NCI-H1092 (cell line): ENCODE results near the gene SOCS6.
A peak's percentile ranks its signal among the peaks of the same experiment; 100 is the strongest.
"Not testable (repeated sequence)": the region's sequence is repeated elsewhere in the genome, so short reads cannot be mapped to it uniquely, and the experiment has no call there.

ENCODE experiments used
- DNase-seq: peaks from one replicate; lab custom pipeline; 2025; lab: John Stamatoyannopoulos, UW

SOCS6 gene, protein sequence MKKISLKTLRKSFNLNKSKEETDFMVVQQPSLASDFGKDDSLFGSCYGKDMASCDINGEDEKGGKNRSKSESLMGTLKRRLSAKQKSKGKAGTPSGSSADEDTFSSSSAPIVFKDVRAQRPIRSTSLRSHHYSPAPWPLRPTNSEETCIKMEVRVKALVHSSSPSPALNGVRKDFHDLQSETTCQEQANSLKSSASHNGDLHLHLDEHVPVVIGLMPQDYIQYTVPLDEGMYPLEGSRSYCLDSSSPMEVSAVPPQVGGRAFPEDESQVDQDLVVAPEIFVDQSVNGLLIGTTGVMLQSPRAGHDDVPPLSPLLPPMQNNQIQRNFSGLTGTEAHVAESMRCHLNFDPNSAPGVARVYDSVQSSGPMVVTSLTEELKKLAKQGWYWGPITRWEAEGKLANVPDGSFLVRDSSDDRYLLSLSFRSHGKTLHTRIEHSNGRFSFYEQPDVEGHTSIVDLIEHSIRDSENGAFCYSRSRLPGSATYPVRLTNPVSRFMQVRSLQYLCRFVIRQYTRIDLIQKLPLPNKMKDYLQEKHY

DNA sequence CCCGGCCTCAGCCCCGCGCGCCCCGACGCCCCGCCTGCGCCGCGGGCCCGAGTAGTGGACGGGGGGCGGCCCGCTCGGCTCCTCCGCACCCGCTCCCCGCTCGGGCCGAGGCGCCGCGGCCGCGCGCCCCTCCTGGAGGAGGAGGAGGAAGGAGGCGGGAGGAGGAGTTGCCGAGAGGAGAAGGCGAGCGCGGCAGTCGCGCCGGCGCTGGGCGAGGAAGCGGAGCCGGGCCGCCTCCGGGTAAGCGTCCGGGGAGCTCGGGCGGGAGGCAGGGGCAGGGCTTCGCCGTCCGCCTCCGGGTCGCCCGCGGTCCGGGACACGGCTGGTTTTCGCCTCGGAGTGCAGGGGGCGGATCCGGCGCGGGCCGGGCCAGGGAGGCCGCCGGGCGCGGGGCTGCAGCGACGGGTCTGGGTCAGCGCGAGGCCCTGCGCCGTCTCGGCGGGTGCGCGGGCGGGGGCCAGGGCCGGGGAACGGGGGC is at the start of gene SOCS6:
Gene SOCS6, plus strand, starts transcription at position 195 of the 478 bp plus-strand sequence. CDS start 35,624 bp downstream, outside the sequence.
- peak; percentile 27 for DNase-seq

DNA sequence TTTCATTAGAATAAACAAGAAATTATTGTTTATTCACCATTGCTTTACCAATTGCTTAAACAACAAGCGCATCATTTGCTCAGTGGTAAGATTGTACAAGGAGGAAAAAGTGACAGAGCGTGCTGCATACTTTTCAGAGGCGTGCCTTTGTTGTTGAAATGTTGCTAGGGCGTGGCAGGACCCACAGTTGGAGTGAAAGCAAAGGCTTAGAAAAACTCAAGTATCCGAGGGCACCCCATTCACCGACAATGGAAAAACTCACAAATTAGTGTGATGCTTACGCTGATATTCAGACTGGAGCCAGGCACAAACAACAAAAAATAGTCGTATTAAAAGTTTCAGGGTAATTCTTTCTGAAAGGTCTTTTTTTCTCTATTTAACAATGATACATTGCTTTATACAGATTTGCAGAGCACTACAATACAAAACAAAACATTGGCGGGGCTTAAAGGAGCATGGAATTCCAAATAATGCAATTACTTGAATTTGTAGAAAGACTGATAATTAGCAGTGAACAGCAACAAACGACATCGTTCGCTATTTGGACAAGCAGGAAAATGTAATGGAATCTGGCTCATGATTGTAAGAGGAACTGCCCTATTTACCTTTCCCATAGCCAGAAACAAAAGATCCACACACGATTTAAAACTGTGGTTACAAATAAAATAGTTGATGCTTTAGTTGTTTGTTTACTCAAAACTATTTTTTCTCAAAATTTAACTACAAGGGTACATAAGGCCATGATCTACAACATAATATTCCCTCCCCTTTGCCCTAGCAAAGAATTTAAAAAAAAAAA is 45.5 kb upstream of the SOCS6 start:
- no peak for DNase-seq

- DNase-seq = no peak
Measured at GRCh38 chr18:70246061-70246466, 42.8 kb upstream of the SOCS6 start.

DNA sequence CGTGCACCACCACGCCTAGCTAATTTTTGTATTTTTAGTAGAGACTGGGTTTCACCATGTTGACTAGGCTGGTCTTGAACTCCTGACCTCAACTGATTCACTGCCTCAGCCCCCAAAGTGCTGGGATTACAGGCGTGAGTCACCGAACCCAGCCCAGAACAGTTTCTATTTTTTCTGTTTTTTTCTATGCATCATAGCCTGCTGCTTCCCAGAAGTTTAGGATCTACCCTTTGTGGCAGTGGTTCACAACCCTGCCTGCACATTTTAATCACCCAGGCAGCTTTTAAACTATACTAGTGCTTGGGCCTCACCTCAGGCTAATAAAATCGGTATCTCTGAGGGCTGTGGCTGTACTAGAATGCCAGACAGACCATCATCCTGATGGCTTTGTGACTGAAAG is 39.7 kb upstream of the SOCS6 start:
- DNase-seq = no peak

GRCh38 chr18:70249861-70250260 is 39.0 kb upstream of the SOCS6 start:
- DNase-seq = not testable (repeated sequence)

DNA sequence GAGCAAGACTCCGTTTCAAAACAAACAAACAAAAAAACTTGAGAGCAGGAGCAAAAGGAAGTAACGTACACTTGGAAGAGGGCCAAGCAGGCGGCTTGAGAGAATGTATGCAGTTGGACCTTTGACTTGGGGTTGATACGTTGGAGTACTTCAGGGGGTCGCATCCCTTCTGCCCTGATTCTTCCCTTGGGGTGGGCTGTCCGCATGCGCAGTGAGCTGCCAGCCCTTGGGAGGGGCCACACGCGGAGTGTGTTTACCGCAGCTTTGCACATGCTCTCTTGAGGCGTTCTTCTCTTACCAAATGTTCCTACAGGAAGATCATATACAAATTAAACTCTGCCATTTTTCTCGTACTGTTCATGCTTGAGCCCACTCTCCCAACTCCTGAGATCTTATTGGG is 38.1 kb upstream of the SOCS6 start:
- DNase-seq = no peak

DNA sequence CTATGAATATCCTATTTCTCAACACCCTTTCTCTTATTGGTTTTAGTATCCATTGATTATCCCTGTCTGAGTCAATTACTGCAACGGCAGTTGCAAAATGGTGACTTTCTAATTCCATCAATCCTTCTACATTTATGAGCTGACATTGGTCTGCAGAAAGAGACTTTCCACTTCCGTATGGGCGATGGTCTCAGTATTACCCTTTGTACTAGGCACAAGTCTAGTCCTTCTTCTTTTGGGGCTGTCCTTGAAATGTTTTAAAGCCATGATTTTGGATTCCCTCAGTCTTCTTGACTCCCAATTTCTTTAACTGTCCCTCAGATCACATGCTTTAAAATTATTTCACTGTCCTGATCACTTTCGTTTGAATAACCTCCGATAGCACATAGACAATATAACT is 32.7 kb upstream of the SOCS6 start:
- DNase-seq = no peak

GRCh38 chr18:70256994-70257393 is 31.9 kb upstream of the SOCS6 start:
- no peak for DNase-seq

DNA sequence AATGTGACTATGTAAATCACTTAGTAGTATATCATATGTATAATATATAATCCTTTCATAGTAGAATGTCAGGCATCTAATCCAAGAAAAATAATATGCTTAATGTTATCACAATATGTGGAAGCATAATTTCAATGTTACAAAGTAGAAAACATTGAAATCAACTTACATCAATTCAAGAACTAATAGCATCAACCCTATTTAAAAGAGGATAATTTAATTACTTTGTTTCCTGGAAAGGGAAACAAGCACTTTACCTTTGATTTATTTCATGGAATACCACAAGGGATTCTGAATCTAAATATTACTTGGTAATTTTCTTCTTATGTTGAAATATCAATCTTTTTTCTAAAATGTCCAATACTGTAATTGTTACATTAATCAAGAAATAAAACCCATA is 30.6 kb upstream of the SOCS6 start:
- DNase-seq = no peak

- DNase-seq = no peak
Measured at GRCh38 chr18:70260683-70261082, 28.2 kb upstream of the SOCS6 start.

GRCh38 chr18:70261141-70261788 is 27.6 kb upstream of the SOCS6 start:
- DNase-seq = peak; percentile 12

- DNase-seq = no peak
Measured at GRCh38 chr18:70263336-70263735, 25.5 kb upstream of the SOCS6 start.

GRCh38 chr18:70271742-70272141 is 17.1 kb upstream of the SOCS6 start:
- no peak for DNase-seq

DNA sequence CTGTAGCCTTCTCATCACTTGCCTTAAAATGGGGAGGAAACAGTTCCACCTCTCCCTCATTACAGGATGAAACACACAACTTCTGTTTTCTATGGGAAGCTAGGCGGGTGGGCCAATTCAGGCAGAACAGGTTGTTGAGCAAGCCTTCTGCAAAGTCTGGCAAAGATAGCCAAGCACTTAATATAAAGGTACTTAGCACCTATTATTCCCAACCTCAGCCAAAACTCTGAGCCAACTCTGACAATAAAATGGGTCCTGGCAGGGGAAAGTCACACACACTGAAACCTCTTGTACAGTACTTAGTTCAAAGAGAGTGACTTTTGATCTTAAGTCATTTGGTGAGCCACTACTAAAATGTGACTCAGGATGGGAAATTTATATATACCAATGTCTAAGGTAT is 15.8 kb upstream of the SOCS6 start:
- no peak for DNase-seq

- no peak for DNase-seq
Measured at GRCh38 chr18:70276416-70277191, 12.2 kb upstream of the SOCS6 start.

DNA sequence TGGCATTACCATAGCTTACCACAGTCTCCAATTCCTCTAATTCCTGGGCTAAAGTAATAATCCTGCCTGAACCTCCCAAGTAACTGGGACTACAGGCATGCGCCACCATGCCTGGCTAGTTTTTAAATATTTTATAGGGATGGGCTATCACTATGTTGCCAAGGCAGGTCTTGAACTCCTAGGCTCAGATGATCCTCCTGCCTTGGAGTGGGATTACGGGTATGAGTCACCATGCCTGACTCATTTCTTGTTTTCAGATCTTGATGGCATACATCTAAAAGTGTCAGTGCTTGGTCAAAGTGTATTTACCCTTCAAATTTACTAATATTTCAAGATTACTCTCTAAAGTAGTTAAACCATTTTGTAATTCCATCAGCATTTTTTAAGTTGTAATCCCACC is 9.4 kb upstream of the SOCS6 start:
- DNase-seq = no peak

DNA sequence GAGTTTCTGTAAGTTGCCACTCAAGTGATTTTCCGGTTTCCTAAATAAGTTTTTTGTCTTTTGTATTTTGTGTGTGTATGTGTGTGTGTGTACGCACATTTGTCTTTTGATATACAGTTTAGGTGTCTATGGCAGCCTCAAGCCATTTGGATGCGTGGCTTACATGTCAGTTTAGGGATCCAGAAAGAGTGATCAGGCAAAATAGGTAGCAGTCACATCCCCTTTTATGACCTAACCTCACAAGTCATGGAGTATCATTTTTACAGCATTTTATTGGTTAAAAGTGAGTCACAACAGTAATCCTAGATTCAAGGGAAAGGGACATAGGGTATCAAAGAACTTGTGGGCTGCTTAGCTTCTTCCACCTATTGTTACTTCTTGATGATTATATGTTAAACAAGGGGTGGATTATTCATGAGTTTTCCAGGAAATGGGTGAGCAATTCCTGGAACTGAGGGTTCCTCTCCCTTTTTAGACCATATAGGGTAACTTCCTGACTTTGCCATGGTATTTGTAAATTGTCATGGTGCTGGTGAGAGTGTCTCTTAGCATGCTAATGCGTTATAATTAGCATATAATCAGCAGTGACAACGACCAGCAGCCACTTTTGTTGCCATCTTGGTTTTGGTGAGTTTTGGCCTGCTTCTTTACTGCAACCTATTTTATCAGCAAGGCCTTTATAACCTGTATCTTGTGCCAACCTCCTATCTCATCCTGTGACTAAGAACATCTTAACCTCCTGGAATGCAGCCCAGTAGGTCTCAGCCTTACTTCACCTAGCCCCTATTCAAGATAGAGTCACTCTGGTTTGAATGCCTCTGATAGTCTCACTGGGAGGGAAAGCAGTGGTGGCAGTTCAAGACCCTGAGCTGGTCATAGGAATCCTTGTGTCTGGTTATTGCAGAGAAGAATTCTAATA is 8.6 kb upstream of the SOCS6 start:
- DNase-seq = no peak

- no peak for DNase-seq
Measured at GRCh38 chr18:70284976-70285620, 3.7 kb upstream of the SOCS6 start.

- DNase-seq = no peak
Measured at GRCh38 chr18:70287731-70288130, 1.1 kb upstream of the SOCS6 start.
